Brain pericyte (primary cell): ENCODE data around the gene CACNA2D2.

Experiments
- DNase-seq: peaks from one replicate; pipeline ENCODE4 v3.0.0-alpha.2; 2012; ENCODE audit warnings: low read depth, low spot score

Gene CACNA2D2

DNA sequence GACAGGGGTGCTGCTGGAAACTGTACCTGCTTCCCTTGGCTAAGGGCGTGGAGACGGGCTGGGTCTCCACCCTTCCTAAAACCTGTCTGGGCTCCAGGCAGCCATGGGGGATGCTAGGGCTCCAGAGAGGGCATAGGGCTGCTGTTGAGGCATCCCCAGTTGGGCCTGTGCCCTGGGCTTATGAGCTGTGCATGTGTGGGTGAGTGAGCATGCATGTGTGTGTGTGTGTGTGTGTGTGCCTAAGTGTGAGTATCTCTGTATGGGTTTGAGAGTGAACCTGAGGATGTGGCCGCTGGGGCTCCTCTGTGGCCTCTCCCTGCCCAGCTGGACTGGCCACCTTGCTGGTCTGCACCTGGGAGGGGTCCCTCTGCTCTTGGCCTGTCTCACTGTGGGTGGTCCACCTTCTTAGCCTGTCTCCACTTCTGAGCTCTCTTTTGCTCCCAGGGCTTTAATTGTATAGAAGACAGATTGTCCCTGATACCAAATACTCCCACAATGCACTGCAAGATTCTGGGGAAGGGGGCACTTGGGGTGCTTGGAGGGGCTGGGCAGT, 132.2 kb downstream of the CACNA2D2 start:
- no peak for DNase-seq

DNA sequence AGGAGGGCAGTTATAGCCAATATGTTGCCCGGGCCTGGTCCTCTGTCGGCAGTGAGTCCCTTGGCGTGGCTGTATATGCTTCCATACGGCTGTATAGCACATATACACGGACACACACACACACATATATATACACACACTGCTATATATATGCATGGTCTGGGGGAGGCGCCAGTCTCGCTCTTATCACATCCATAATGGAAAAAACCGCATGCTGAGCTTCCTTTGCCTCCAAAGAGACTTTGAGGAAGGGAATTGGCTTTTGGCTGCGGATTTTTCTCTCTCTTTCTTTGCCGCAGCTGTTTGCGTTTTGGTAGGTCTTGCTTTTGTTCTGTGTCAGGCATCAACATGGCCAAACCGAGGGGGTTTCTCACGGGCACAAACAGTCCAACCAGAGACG, 132.8 kb downstream of the CACNA2D2 start:
- DNase-seq = no peak

DNA sequence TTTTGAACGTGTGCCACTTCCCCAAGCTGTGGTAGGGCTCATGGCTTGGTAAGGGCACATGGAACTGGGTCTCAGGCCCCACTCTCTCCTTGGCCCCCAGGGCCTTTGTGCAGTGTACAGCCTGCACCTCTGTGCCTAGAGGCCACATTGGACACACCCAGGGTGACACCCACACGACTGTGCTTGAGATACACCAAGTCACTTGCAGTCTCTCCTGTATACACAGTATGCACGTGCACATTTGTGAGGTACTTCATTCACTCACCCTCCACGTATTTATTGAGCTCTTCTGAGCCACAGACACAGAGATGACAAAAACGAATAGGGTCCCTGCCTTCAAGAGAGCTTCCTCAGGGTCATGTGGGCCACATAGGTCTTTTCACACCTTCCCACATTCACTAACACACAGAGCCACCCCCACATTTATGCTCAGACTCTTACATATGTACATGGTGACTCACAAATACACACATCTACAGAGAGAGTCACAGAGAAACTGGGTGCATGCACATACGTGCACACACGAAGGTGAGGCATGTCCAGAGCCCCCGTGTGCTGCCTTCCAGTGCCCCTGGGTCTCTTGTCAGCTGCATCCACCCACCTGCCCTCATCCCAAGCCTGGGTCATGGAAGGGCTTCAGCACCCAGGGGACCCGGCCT, 134.3 kb downstream of the CACNA2D2 start:
- DNase-seq = no peak

DNA sequence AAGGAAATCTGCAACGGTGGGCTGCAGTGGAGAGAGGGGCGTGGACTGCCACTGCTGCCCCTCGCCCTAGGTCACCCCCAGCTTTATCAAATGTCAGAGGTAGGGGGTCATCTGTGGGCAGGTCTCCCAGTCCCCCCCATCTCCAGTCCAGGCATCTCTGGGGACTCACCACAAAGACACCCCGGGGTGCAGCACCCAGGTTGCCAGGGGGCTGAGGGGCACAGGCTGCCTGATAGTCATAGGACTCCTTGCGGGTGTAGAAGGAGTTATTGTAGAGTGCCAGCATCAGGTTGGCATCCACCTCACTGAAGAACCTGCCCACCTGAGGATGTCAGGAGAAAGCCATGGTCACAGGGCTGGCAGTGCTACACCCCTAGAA, 137.6 kb downstream of the CACNA2D2 start:
- no peak for DNase-seq

DNA sequence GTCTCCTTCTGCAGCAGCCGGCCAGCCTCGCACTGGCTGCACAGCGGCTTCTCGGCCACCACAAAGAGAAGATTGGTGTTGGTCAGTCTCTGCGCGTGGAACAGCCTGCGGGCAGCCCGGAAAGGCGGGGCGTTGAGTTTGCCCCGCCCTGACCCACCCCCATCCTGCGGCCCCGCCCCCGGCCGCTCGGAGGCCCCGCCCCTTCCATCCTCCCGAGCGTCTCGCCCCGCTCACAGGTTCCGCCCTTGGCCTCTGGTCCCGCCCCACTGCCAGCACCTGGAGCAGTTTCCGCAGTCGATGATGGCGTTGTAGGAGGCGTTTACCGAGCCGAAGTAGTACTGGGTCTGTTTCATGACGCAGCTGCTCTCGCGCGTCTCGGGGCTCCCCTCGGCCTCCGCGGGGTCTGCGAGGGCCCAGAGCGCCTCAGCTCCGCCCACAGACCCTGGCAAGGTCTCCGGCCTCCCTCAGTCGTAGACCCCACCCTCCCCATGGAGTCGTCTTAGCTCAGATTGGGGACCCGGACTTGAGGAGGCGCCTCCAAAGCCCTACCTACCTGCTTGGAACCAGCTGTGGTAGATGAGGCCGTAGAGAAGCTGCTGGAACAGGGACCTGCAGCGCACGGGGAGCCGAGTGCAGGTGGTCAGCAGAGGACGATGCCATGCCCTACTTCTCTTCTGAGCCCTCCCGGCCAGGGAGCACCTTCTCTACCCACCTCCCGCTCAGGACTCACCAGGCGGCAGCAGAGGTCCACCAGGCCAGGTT, 138.2 kb downstream of the CACNA2D2 start:
- no peak for DNase-seq

DNA sequence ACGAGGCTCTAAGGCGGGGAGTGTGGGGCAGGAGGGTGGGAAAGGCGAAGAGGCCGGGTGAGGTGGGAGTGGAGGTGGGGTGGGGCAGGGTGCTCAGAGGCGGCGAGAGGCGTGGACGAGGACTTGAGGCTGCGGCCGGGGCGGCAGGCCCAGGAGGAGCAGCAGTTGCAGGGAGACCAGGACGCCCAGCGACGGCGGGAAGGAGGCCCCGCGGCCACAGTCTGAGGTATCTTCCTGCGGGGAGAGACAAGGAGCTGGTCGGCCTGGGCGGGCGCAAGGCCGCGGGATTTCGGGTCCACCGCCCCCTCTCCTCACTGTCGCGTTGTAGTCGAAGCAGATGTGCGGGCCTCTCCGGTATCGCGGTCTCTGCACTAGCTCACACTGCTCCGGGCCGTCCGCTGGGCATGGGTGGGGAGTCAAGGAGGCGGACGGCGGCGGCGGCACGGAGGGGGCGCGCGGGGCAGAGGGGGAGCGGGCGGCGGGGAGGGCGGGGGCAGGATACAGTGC, 138.8 kb downstream of the CACNA2D2 start:
- DNase-seq = no peak

DNA sequence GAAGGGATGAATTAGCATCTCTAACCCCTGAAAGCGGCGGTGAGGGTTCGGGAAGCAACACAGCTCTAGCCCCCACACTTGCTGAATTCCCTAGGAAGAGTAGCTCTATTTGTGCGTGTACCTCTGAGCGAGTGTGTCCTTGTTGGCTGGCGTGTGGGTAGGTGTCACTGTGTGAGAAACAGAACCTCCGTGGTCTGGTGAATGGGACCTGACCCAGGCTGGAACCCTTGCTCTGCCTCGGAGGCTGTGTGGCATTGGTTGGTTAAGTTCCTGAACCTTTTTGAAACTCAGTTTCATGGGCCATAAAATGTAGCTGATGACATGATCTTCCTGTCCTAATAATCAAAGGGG, 143.7 kb downstream of the CACNA2D2 start:
- DNase-seq = no peak

DNA sequence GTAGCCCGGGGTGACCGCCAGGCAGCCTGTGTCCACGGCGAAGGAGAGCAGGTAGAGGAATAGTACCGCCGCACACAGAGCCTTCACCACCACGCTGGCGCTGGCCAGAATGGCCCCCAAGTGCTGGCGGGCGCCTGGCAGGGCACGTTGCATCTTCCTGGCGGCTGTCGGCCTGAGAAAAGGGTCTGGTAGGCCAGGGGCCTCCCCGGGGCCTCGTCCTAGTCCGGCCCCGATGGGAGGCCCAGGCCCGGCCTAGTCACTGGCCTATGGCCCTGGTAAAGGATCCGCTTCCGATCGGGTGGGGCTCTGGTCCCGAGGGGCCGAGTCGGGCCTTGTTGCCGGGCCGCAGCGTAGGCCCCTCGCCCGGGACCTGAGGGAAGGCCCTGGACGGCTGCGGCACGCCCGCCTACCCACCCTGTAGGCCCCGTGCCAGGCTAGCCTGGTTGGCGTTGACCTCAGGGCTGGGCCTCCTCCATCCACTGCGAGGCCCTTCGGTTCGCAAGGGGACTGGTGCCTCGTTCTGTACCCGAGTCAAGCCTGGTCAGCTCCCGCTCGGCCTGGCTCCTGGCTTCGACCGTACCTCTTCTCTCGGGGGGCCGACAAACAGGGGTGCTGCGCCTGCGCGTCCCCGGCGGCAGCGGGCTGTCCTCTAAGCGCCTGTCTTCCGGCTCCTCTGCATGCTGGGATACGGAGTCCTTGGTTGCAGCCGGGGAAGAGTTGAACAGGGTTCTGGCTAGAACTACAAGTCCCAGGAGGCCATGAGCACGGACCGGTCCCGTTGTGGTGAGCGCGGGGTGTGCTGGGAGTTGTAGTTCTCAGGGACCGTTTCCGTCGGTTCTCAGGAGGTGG, 144.3 kb downstream of the CACNA2D2 start, which contains the start of gene TMEM115:
Gene TMEM115 (minus strand): TSS at position 611 of the 849 bp plus-strand sequence. CDS start 458 bp downstream, at position 153.
- DNase-seq = peak; percentile 90

DNA sequence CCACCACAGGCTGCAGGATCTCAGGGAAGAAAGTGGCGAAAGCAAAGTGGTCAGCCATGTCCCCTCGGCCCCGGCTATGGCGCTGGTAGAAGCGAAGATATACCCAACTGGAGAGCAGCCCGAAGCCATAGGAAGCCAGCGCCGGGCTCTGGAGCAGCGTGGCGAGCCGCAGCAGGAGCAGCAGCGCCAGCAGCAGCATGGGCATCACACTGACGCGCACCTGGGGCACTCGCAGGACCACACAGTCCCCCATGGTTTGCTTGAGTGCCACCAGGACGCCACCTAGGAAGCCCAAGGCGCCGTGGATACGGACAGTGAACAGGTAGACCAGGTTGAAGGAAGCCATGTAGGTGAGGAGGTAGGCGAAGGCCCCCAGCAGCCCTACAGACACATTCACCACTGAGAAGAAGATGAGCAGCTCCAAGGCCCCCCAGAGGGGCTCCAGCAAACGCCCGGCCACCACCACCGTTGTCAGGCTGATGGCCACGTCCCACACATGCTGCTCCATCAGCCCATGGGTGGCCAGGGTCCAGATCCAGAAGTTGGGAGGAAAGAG, 145.0 kb downstream of the CACNA2D2 start:
- no peak for DNase-seq

DNA sequence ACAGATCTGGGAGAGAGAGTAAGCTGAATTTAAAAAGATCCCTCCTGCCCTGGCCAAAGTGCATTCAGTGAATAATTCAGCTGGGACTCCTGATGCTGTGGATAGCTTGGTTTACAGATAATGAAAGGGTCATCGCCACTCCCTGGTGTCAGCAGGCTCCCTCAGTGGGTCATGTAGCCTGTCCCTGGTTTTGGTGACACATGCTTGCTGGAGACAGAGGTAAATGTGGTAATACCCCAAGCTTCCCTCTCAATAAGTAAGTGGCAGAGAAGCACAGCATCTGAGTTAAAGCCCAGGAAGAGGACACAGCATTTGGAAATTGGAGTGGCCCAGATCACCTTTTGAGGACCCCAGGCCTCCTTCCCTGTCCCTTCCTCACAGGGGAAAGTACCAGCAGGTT, 146.0 kb downstream of the CACNA2D2 start:
- DNase-seq = no peak

DNA sequence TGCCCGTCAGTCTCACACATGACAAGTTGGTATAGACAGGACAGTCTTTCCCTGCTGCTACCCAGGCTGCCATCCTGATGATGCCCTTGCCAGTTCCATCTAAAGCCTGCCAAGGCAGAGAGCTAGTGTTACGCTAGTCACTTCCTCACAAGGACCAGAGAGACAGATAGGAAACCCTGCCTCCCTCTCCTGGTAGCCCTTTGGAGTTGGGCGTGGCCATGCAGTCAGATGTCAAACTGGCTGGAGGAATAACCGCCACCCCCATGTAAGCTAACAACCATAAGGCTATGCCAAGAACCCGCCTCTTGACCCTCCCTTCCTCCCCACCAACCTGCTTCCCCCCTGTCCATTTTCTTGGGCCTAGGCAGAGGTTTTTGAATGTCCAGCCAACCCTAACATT, 146.9 kb downstream of the CACNA2D2 start:
- no peak for DNase-seq

DNA sequence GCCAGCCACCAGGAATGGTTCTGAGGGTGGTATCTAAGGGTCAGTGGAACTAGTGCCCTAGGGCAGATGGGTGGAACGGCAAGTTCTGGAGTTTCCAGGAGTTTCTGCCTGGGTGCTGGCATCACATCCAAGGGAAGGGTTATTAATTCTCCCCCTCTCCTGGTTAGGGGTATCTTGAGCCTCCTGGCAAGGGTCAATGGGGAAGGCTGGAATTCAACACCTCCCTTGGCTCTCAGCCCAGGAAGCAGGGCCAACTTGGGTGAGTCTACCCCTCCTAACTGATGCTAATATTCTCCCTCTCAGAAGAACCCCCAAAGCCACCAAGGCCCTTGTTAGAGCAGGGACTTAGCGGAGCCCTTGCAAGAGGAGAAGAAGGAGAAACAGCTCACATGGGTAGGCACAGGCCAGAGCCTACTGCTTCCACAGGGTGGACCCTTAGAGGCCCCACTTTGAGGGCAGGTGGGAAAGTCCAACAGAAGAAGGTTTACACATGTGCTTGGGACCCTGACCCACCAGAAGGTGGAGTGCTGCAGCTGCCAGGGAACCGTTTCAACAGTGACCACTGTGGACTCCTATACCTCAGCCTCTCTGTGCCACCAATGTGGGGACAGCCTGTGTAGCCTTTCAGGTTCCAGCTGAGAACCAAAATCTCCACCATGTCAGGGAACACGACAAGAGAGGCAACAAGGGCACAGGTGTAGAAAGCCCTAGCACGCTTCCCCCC, 147.4 kb downstream of the CACNA2D2 start:
- DNase-seq = no peak

DNA sequence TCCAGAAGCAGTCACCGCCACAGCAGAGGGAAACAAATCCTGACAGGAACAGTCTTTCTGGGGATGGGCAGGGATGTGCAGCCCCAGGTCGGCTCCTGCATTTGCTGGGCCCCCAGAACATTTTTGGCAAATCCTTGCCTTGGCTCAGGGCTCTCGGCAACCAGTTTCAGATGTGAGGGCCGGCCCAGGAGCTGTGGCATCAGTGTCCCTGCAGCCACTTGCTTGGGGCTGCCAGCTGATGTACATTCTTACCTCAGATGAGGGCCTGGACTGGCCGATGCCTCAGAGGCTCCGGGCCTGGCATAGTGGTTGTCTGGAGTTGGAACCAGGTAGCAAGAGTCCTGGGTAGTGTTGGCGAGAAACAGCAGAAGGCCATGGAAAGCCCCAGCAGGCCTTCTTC, 148.6 kb downstream of the CACNA2D2 start:
- DNase-seq = no peak

DNA sequence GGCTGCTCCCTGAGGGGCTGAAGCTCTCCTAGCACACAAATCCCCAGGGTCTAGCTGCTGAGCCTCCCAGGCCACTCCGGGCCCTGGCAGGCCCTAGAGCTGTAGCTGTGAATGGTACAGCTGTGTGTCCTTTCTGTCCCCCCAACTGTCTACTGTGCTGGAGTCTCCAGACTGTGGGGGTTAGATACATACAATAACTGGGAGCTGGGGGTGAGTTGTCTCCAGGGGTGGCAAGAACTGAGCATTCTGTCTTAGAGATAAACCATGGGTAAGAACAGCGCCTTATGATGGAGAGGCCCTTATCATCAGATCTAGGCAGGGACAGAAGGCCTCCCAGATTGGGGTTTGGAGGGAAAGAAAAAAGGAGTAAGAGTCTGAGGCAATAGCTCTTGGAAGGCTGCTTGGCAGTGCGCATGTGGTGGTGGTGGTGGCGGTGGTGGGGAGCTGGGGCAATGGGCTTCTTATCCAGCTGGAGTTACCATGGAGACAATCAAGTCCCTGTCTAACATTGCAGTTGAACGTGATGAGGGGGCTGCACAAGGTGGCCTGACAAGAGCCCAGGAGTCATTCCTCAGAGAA, 149.2 kb downstream of the CACNA2D2 start:
- no peak for DNase-seq

DNA sequence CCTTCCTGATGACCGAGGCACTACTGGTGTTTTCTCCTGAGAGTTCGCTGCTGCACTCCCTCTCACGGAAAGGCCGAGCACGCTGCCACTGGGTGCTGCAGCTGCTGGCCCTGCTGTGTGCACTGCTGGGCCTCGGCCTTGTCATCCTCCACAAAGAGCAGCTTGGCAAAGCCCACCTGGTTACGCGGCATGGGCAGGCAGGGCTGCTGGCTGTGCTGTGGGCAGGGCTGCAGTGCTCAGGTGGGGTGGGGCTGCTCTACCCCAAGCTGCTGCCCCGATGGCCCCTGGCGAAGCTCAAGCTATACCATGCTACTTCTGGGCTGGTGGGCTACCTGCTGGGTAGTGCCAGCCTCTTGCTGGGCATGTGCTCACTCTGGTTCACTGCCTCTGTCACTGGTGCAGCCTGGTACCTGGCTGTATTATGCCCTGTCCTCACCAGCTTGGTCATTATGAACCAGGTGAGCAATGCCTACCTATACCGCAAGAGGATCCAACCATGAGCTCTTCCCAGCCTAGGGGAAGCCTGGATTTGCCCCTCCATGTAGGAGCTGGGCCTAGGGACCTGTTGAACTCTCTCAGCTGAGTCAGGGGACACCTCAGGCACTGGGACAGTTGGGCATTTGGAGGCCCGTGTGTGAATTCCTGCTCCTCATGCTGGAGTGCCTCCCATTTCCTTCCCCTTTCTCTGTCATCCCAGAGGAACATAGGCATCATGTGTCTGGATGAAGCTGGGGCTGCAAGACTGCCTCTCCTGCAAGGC, 150.0 kb downstream of the CACNA2D2 start:
- no peak for DNase-seq

DNA sequence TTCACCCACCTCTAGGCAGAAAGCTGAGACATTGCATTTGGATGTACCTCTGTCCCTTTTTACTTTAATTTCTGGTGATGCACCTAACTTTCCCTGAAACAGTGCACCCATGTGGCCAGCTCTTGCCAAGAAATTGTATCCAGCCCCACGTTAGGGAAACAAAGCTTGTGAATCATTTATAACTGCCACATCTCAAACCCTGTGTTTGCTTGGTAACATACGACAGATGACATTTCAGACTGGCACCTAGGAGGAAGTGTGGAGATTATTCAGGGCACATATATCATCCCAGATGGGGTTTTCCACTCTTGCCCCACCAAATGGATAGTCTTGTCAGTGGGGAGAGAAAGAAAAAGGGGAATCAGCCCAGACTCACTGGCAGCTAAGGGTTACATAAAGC, 150.7 kb downstream of the CACNA2D2 start:
- DNase-seq = no peak

DNA sequence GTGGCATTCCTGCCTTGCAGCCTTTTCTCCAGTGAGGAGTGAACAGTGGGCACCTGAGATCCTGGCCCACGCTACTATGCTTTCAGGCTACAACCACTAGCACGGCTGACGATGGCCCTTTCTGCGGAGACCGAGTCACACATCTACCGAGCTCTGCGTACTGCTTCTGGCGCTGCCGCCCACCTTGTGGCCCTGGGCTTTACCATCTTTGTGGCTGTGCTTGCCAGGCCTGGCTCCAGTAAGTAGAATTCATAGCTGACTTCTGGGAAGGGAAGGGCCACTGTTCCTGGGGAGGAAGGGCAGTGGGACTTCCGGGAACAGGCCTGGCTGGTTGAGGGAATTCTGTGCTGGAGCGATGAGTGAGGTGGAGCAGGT, 152.1 kb downstream of the CACNA2D2 start:
- no peak for DNase-seq

DNA sequence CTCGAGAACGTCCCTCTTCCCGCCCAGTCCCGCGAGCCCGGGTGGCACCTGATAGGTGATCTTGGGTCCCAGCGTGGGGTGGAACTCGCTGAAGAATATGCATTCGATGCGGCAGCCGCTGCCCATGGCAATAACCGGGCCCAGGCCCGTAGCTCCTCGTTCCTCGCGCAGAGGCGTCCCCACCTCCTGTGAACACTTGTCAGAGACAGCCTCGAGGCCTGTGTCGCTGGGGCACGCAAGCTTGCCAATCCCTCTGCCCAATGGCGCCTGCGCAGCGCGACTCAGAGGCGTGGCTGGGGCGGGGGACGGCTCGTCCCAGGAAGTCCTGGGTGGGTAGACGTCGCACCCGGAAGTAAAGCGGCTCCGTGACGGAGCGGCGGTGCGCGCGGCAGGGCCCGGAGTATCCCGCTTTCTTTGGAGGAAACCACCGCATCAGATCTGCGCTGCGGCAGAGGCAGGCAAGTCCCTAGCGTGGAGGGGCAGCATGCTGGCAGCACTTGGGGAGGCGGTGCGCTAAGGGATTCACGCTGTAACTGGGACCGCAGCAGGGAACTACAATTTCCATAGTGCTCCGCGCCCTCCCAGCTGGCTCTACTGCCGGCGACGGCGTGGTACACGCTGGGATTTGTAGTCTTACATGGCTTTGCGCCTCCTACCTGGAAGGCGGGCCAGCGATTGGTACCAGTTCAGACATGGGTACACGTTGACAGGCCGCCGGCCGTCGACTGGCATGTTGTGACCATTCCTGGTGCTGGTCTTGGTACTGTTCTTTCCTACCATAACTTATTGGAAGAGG, 152.7 kb downstream of the CACNA2D2 start, which contains the start of the genes CYB561D2 and NPRL2:
Gene CYB561D2 (plus strand): TSS at position 336 of the 796 bp plus-strand sequence. CDS start 572 bp downstream, outside the sequence.
Gene NPRL2 (minus strand): TSS at position 249 of the 796 bp plus-strand sequence. CDS start 123 bp downstream, at position 126.
- DNase-seq = peak; percentile 83

DNA sequence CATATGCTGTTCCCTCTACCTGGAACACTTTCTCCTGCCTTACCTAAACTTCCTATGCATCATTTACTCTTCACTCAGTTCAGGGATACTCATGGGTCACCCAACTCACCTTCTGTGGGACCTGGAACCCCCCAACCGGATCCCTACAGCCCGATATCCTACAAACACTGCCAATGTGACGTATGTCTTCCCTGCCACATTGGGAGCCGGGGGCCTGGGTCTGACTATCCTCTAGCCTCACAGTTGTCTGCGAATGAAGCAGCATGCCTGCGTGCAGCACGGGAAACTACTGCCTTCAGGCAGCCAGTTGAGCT, 153.3 kb downstream of the CACNA2D2 start:
- no peak for DNase-seq
